ENCODE measurements around the gene TULP1.

The TULP1 gene

GRCh38 chr6:35457907-35458306 is 54.8 kb downstream of the TULP1 start:
- H3K9me3 ChIP-seq (replicated peaks in 1 of 11): no peaks in the 10 kb centered on the region
- no peak overlapping the region for H3K4me2 ChIP-seq
- peaks cover 0 to 23% (median 8%) of the 10 kb centered on the region in 11 experiments; a peak in 7 of 22 replicates for H4K20me1 ChIP-seq
- TF ChIP-seq Cebpa-rat (IDR thresholded peaks at IDR 0.05): no peak
- H3K27me3 ChIP-seq: no peaks in the 10 kb centered on the region
- H3K4me1 ChIP-seq: peaks cover 26 to 35% (median 32%) of the 10 kb centered on the region in 10 experiments
- no peak overlapping the region for H3K9ac ChIP-seq
- H3K4me3 ChIP-seq: no peak overlapping the region
- no peak overlapping the region for H3K27ac ChIP-seq
- peaks cover 10 to 78% (median 75%) of the 10 kb centered on the region in 11 experiments; a peak in 21 of 22 replicates for H3K36me3 ChIP-seq

- peak overlapping the region; percentile 10 to 93 (median 85); a peak in 18 of 22 replicates for H3K9ac ChIP-seq
Observed at GRCh38 chr6:35454391-35455110, 58.1 kb downstream of the TULP1 start.

DNA sequence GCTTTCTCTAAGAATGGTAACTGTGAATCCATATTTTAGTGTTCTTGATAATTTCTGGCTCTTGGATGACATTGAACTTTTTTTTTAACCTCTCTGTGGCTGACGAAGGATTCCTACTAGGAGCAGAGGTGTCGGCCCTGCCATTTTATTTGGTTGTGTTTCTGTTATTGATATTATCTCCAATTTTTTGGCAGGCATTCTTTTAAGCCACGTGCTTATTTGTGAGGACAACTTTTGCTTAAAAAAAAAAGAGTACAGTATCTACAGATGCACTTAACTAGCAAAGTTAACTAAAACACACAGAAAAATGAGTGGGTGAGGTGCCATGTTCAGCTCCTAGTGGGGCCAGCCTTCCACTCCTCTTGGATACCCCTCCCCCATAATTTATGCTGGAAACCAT is 59.5 kb downstream of the TULP1 start:
- Histone ChIP-seq H4K20me1 (peaks cover 0 to 21% (median 5%) of the 10 kb centered on the region in 11 experiments; a peak in 5 of 22 replicates), H3K36me3 (peaks cover 4 to 33% (median 31%) of the 10 kb centered on the region in 11 experiments; a peak in 21 of 22 replicates), H3K4me3 (peak overlapping the region; percentile 71 to 95 (median 84)), H3K27ac (peak overlapping the region in 8 of 11 experiments; percentile 11 to 91 (median 88); a peak in 15 of 22 replicates), H3K27me3 (no peaks in the 10 kb centered on the region), H3K4me1 (peaks cover 37 to 51% (median 44%) of the 10 kb centered on the region in 10 experiments), H3K4me2 (peak overlapping the region; percentile 83 to 100 (median 99)), H3K9me3 (replicated peaks in 1 of 11) (no peaks in the 10 kb centered on the region), H3K9ac (peak overlapping the region; percentile 73 to 93 (median 85); a peak in 21 of 22 replicates)
- TF ChIP-seq Cebpa-rat (IDR thresholded peaks at IDR 0.05): no peak

More at GRCh38 chr6:35454391-35455110, 58.1 kb downstream of the TULP1 start:
- Histone ChIP-seq H3K36me3 (peaks cover 5 to 46% (median 44%) of the 10 kb centered on the region in 11 experiments; a peak in 21 of 22 replicates), H4K20me1 (peaks cover 0 to 23% (median 8%) of the 10 kb centered on the region in 11 experiments; a peak in 7 of 22 replicates), H3K9me3 (replicated peaks in 1 of 11) (no peaks in the 10 kb centered on the region), H3K27me3 (no peaks in the 10 kb centered on the region), H3K4me3 (peak overlapping the region in 8 of 10 experiments; percentile 71 to 88 (median 80); a peak in 13 of 20 replicates), H3K27ac (peak overlapping the region in 8 of 11 experiments; percentile 19 to 91 (median 88); a peak in 16 of 22 replicates), H3K4me2 (peak overlapping the region; percentile 83 to 100 (median 99)), H3K4me1 (peaks cover 37 to 47% (median 43%) of the 10 kb centered on the region in 10 experiments)
- TF ChIP-seq Cebpa-rat (IDR thresholded peaks at IDR 0.05): 0 out of 22 replicates have a peak, but pooled peaks of 1 of the 11 experiments have one; percentile 1

GRCh38 chr6:35452183-35453090 is 60.3 kb downstream of the TULP1 start, which contains the start of gene FANCE:
Gene FANCE (plus strand): TSS chr6:35452338. CDS start chr6:35452546, 208 bp downstream.
- Histone ChIP-seq H3K36me3 (peaks cover 0 to 25% (median 23%) of the 10 kb centered on the region in 11 experiments; a peak in 19 of 22 replicates), H3K27ac (peak within 1 kb of the TSS; percentile 18 to 91 (median 86); a peak in 21 of 22 replicates), H3K4me1 (peaks cover 37 to 56% (median 46%) of the 10 kb centered on the region in 10 experiments), H3K27me3 (no peaks in the 10 kb centered on the region), H4K20me1 (peaks cover 0 to 18% (median 4%) of the 10 kb centered on the region in 11 experiments; a peak in 5 of 22 replicates), H3K9ac (peak within 1 kb of the TSS; percentile 73 to 93 (median 85)), H3K4me2 (peak within 1 kb of the TSS; percentile 83 to 100 (median 99)), H3K4me3 (peak within 1 kb of the TSS; percentile 71 to 95 (median 84)), H3K9me3 (replicated peaks in 1 of 11) (no peaks in the 10 kb centered on the region)
- TF ChIP-seq Cebpa-rat (IDR thresholded peaks at IDR 0.05): no peak

DNA sequence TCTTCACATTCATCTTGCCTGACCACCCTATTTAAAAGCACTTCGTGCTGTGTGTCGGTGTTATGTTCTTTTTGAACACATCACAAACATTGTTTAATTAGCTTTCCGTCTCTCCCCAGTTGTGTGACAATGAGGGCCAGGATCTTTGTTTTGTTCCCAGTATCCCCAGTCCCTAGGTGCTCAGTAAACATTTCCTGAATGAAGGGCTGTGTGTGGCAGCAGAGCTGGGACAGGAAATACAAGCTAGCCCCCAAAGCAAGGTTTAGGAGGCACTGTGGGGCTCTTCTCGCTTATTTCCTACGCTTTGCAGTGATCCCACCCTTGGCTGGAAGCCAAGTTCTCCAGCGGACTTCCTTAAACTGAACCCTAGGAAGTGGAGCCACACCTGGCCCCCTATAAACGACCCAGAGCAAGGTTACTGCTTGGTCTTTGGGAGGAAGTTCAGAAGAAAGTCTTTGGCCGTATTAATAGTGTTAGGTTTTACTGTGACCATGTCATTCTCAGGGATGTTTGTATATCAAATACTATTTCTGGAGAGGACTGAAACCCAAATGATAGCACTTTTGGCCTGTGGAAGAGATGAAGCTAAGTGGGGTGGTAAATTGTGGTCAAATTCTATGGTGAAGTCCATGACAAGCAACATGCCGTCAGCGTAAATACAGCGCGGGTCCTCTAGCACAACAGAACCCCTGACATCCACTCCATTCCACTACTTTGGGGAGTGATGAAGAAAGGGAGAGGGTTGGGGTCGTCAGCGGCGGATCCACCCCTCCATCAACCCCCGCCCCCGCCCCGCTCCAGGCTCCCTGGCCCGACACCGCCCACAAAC is 61.1 kb downstream of the TULP1 start:
- TF ChIP-seq Cebpa-rat (IDR thresholded peaks at IDR 0.05): no peak
- H4K20me1 ChIP-seq: peaks cover 0 to 18% (median 3%) of the 10 kb centered on the region in 11 experiments; a peak in 3 of 22 replicates
- peaks cover 37 to 62% (median 45%) of the 10 kb centered on the region in 10 experiments for H3K4me1 ChIP-seq
- H3K36me3 ChIP-seq: peaks cover 0 to 16% (median 14%) of the 10 kb centered on the region in 11 experiments; a peak in 19 of 22 replicates
- no peaks in the 10 kb centered on the region for H3K27me3 ChIP-seq
- peak overlapping the region; percentile 71 to 95 (median 84); a peak in 19 of 20 replicates for H3K4me3 ChIP-seq
- peak overlapping the region; percentile 83 to 99 (median 94) for H3K4me2 ChIP-seq
- peak overlapping the region; percentile 40 to 93 (median 85); a peak in 17 of 22 replicates for H3K9ac ChIP-seq
- peak overlapping the region in 9 of 11 experiments; percentile 3 to 91 (median 38); a peak in 12 of 22 replicates for H3K27ac ChIP-seq
- H3K9me3 ChIP-seq (replicated peaks in 1 of 11): no peaks in the 10 kb centered on the region

DNA sequence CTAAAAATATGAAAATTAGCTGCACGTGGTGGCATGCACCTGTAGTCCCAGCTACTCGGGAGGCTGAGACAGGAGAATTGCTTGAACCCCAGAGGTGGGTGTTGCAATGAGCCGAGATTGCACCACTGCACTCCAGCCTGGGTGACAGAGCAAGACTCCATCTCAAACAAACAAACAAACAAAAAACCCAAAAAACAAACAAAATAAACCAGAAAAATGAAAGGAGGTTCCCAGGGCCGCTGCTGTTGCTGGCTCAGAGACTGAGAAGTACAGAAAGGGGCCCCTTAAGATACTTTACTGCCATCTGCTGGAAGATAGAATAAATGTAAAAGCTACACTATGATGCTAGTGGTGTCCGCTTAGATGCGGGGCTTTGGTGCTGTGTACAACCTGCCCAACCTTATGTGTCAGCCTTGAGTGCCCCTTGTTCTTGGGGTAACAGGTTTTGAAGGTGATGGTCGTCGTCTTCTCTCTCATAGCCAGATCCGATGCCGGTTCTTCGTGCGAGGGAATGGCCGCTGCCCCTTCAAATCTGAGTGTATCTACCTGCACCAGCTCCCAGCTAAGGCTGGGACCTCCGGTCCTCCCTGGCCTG is 63.3 kb downstream of the TULP1 start:
- peaks cover 0 to 10% (median 0%) of the 10 kb centered on the region in 11 experiments; a peak in 3 of 22 replicates for H4K20me1 ChIP-seq
- H3K27ac ChIP-seq: no peak overlapping the region
- no peak for TF ChIP-seq Cebpa-rat (IDR thresholded peaks at IDR 0.05)

DNA sequence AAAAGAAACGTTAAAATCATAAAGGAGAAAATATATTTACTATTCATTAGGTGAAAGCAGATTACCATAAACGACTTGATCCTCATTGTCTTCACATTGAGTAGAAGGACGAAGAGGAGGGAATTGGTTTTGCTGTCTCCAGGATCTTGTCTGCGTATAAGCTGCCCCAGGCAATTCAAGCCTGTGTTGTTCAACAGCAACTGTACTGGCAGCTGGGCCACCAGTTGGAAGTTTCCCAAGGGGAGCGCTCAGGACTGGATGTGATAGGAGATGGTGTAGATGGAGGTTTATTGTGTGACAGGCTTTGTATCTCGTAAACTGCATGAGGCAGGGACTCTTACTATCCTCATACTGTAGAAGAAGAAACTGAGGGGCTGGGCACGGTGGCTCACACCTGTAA is 64.5 kb downstream of the TULP1 start:
- Histone ChIP-seq H3K4me2 (peak overlapping the region in 1 of 11 experiments; percentile 5; a peak in 1 of 22 replicates), H3K9me3 (replicated peaks in 1 of 11) (no peaks in the 10 kb centered on the region), H3K27ac (no peak overlapping the region), H3K9ac (peak overlapping the region in 1 of 11 experiments; percentile 60; a peak in 1 of 22 replicates), H3K4me3 (no peak overlapping the region), H3K27me3 (no peaks in the 10 kb centered on the region), H3K4me1 (peaks cover 20 to 47% (median 33%) of the 10 kb centered on the region in 10 experiments), H4K20me1 (peaks cover 0 to 4% (median 0%) of the 10 kb centered on the region in 11 experiments; a peak in 2 of 22 replicates), H3K36me3 (no peaks in the 10 kb centered on the region)
- no peak for TF ChIP-seq Cebpa-rat (IDR thresholded peaks at IDR 0.05)

More for the DNA sequence above, 63.3 kb downstream of the TULP1 start:
- Histone ChIP-seq H3K36me3 (no peaks in the 10 kb centered on the region), H3K27me3 (no peaks in the 10 kb centered on the region), H3K4me1 (peaks cover 32 to 59% (median 45%) of the 10 kb centered on the region in 10 experiments), H3K9me3 (replicated peaks in 1 of 11) (no peaks in the 10 kb centered on the region), H3K9ac (no peak overlapping the region), H3K4me2 (peak overlapping the region in 2 of 11 experiments; percentile 16 to 20; a peak in 2 of 22 replicates), H3K4me3 (no peak overlapping the region)

Measured in BLaER1 treated with 17β-estradiol and CSF1 and Interleukin-3, amounts not matched to agents 10 nM and 100 nM (cell line).